ENCODE measurements around the gene ASB14. TPM values are rescaled to one million over a fixed set of nuclear protein-coding genes. Genes with fewer than 3 reads are reported as not detected.
"Not testable (repeated sequence)": the region's sequence is repeated elsewhere in the genome, so short reads cannot be mapped to it uniquely, and the experiment has no call there.

The ASB14 gene
- 1 to 10 TPM in 1 of 4 donors, under 1 TPM in 3; 0.49 to 1.2 (median 0.73) TPM for polyA plus RNA-seq (ENCODE audit: insufficient read length in 4 of 4)

- no peak for DNase-seq (ENCODE audit: low read depth in 4 of 4, low spot score in 3 of 4)
These were observed at the start of gene ASB14 for GRCh38 chr3:57292159-57292896. Gene ASB14 (minus strand): TSS chr3:57292685. CDS start chr3:57292033, 652 bp downstream.

- DNase-seq (ENCODE audit: low read depth in 4 of 4, low spot score in 3 of 4) = not testable (repeated sequence)
These were observed 46.7 kb upstream of the ASB14 start for GRCh38 chr3:57339071-57339642.

DNA sequence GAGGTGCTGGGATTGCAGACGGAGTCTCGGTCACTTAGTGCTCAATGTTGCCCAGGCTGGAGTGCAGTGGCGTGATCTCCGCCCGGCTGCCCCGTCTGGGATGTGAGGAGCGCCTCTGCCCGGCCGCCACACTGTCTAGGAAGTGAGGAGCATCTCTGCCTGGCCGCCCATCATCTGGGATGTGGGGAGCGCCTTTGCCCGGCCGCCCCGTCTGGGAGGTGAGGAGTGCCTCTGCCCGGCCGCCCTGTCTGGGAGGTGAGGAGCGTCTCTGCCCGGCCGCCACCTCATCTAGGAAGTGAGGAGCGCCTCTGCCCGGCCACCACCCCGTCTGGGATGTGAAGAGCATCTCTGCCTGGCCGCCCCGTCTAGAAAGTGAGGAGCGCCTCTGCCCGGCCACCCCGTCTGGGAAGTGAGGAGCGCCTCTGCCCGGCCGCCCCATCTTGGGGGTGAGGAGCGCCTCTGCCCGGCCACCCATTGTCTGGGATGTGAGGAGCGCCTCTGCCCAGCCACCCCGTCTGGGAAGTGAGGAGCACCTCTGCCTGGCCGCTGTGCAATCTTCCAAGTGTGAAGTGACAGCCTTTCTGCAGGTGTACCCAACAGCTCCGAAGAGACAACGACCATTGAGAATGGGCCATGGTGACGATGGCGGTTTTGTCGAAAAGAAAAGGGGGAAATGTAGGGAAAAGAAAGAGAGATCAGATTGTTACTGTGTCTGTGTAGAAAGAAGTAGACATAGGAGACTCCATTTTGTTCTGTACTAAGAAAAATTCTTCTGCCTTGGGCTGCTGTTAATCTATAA is 46.0 kb upstream of the ASB14 start:
- DNase-seq (ENCODE audit: low read depth in 4 of 4, low spot score in 3 of 4) = not testable (repeated sequence)

- DNase-seq (ENCODE audit: low read depth in 4 of 4, low spot score in 3 of 4) = no peak
These were observed 42.9 kb upstream of the ASB14 start for GRCh38 chr3:57335283-57335938.

DNA sequence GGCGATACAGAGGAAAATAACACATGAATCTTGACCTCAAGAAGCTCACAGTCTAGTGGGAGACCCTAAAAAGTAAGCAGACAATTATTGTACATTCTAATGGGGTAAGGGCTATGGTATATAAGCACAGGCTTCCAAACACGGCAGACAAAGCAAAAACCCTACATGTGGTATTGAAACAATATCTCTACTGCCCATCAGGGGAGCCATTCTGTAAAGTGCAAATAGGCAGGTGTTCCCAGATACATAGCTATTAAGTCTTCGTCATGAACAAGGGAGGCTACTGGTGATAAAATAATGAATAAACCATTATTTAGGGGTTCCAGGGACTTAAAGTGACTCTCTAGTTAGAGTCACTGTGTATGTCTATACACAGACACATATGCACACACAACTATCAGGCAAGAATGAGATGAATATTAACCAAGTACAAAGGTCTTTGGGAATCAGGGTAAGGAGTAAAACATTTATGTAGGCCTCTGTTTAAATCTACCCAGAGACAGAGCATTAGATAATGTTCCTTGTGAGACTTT is 38.7 kb upstream of the ASB14 start:
- no peak for DNase-seq (ENCODE audit: low read depth in 4 of 4, low spot score in 3 of 4)

- not testable (repeated sequence) for DNase-seq (ENCODE audit: low read depth in 4 of 4, low spot score in 3 of 4)
These were observed 34.0 kb upstream of the ASB14 start for GRCh38 chr3:57326498-57326897.

GRCh38 chr3:57314204-57314603 is 21.7 kb upstream of the ASB14 start:
- no peak for DNase-seq (ENCODE audit: low read depth in 4 of 4, low spot score in 3 of 4)

DNA sequence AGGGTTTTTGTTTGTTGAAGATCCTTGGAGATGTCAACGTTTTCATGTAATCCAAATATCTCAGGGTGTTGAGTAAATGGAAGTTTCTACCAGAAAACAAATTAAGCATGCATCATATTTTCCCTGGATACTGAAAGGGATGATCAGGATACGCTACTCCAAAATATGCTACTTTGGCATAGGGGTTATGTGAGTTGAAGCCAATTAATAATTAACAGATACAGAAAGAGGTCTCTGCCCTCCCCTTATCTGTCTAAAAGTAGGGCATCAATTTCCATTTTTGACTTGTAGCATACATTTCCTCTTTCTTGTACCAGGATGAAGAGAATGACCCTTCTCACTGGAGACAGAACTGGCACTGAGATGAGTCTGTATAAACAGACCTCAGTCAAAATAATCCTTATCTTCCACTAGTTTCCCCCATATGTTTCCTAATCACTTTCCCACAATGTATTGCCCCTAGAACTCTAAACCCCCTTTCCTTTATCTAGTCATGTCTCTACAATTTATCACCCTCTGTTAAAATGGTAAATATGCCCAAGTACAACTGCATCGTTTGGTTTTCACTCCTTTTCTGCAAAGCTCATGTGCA is 17.4 kb upstream of the ASB14 start:
- no peak for DNase-seq (ENCODE audit: low read depth in 4 of 4, low spot score in 3 of 4)

DNA sequence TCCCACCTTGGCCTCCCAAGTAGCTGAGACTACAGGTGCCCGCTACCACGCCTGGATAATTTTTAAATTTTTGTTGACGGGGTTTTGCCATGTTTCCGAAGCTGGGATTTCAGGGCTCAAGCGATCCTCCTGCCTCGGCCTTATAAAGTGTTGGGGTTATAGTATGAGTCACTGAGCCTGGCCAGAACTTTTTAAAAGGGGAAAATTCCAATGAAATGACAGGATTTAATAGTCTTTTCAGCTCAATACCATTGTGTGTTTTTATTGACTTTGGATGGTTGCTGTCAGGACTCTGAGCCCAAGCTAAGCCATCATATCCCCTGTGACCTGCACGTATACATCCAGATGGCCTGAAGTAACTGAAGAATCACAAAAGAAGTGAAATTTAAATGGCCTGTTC is 11.0 kb upstream of the ASB14 start:
- DNase-seq (ENCODE audit: low read depth in 4 of 4, low spot score in 3 of 4) = not testable (repeated sequence)

GRCh38 chr3:57298041-57298440 is 5.6 kb upstream of the ASB14 start:
- DNase-seq (ENCODE audit: low read depth in 4 of 4, low spot score in 3 of 4) = no peak

- DNase-seq (ENCODE audit: low read depth in 4 of 4, low spot score in 3 of 4) = no peak
These were observed 527 bp upstream of the ASB14 start for GRCh38 chr3:57292897-57293526.

- no peak for DNase-seq (ENCODE audit: low read depth in 4 of 4, low spot score in 3 of 4)
These were observed 4.1 kb downstream of the ASB14 start for GRCh38 chr3:57288403-57288802.

- DNase-seq (ENCODE audit: low read depth in 4 of 4, low spot score in 3 of 4) = no peak
These were observed 5.3 kb downstream of the ASB14 start for GRCh38 chr3:57287205-57287604.

DNA sequence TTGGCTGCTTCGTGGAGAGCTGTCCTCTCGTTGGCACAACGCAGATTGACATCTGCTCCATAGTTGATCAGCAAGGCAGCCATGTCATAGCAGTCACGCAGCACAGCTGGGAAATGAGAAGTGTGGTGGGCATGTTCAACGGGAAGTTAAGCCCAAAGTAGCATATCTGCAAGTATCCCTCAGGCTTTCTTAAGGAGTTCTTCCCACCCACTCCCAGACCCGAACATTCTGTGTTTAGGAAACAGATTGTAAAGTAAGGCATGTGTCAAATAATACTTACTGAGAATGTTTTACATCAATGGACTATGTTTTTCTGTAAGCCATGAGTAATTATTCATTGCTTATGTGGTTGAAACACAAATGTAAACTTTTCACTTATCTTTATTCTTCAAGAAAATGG is 9.2 kb downstream of the ASB14 start:
- DNase-seq (ENCODE audit: low read depth in 4 of 4, low spot score in 3 of 4) = no peak

DNA sequence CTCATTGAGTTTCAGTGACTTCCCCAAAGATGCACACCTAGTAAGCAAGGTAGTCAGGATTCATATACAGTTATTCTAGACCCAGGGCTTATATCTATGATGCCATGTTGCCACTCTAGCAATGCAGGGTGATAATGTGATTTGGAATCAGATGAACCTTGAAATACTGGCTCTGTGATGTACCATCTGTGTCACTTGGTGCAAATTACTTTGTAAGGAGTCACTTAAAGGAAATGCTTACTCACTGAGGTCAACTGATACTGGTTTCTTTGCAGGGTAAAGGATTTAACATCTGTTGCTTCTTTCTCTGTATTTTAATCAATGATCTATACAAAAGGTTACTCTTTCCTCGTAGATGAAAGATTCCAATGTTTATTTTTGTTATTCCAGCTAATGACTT is 10.8 kb downstream of the ASB14 start:
- DNase-seq (ENCODE audit: low read depth in 4 of 4, low spot score in 3 of 4) = no peak

GRCh38 chr3:57279685-57280084 is 12.8 kb downstream of the ASB14 start:
- no peak for DNase-seq (ENCODE audit: low read depth in 4 of 4, low spot score in 3 of 4)

GRCh38 chr3:57278237-57278636 is 14.2 kb downstream of the ASB14 start:
- DNase-seq (ENCODE audit: low read depth in 4 of 4, low spot score in 3 of 4) = no peak

DNA sequence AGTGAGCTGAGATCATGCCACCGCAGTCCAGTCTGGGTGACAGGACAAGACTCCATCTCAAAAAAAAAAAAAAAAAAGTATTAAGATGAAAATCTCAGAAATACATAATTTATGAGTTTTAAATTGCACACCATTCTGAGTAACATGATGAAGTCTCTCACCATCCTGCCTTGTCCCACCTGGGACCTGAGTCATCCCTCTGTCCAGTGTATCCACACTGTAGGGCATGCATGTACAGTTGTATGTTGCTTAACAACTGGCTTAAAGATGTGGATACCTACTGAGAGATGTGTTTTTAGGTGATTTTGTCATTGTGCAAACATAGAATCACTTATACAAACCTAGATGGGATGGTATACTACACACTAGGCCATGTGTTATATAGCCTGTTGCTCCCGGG is 17.1 kb downstream of the ASB14 start:
- no peak for DNase-seq (ENCODE audit: low read depth in 4 of 4, low spot score in 3 of 4)

GRCh38 chr3:57274845-57275244 is 17.6 kb downstream of the ASB14 start:
- DNase-seq (ENCODE audit: low read depth in 4 of 4, low spot score in 3 of 4) = no peak

GRCh38 chr3:57268416-57268815 is 24.1 kb downstream of the ASB14 start:
- no peak for DNase-seq (ENCODE audit: low read depth in 4 of 4, low spot score in 3 of 4)
